ENCODE measurements around the gene PPP3CA.

DNA sequence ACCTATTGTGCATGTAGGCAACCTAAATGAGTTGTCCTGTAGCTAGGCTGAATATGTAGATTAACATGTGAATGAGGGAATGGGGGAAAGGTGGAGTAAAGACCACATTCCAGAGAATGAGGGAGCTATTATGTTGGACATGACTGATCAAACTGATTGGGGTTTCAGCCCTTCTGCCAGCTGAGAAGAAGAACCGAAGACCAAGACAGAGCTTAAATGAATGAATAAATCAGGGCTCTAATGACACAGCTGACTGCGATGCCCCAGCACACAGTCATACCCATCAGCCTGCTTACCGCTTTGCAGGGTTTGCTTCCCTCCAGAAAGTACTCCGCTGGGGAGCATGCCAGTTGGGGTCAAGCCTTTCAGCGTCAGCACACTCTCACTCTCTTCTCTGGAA is 315.4 kb downstream of the PPP3CA start:
- TF ChIP-seq CTCF (IDR thresholded peaks at IDR 0.05; ENCODE audit: low read length) (no peak), EZH2 (optimal IDR thresholded peaks at IDR 0.05; ENCODE audit: low read depth, low read length) (no peak), EZH2phosphoT487 (IDR thresholded peaks at IDR 0.05; ENCODE audit: low read length) (no peak)

All from MM.1S (cell line).